ENCODE measurements around the gene ANKFY1.
"Not testable (repeated sequence)": the region's sequence is repeated elsewhere in the genome, so short reads cannot be mapped to it uniquely, and the experiment has no call there.

Gene ANKFY1

GRCh38 chr17:4159761-4160160 is 104.0 kb downstream of the ANKFY1 start:
- DNase-seq (ENCODE audit: low spot score) = no peak

GRCh38 chr17:4157618-4158333 is 106.0 kb downstream of the ANKFY1 start:
- no peak for DNase-seq (ENCODE audit: low spot score)

- DNase-seq (ENCODE audit: low spot score) = no peak
Observed at GRCh38 chr17:4156750-4157381, 106.9 kb downstream of the ANKFY1 start.

GRCh38 chr17:4155980-4156620 is 107.7 kb downstream of the ANKFY1 start:
- DNase-seq (ENCODE audit: low spot score) = no peak

GRCh38 chr17:4154201-4154600 is 109.6 kb downstream of the ANKFY1 start:
- no peak for DNase-seq (ENCODE audit: low spot score)

GRCh38 chr17:4152471-4152870 is 111.3 kb downstream of the ANKFY1 start:
- no peak for DNase-seq (ENCODE audit: low spot score)

GRCh38 chr17:4150096-4150495 is 113.7 kb downstream of the ANKFY1 start:
- no peak for DNase-seq (ENCODE audit: low spot score)

GRCh38 chr17:4148611-4149308 is 115.0 kb downstream of the ANKFY1 start:
- no peak for DNase-seq (ENCODE audit: low spot score)

GRCh38 chr17:4147751-4148310 is 115.9 kb downstream of the ANKFY1 start:
- DNase-seq (ENCODE audit: low spot score) = no peak

- DNase-seq (ENCODE audit: low spot score) = no peak
Observed at GRCh38 chr17:4146641-4147040, 117.1 kb downstream of the ANKFY1 start.

- DNase-seq (ENCODE audit: low spot score) = no peak
Observed at GRCh38 chr17:4144422-4144747, 119.4 kb downstream of the ANKFY1 start.

GRCh38 chr17:4143563-4144421 is 120.0 kb downstream of the ANKFY1 start:
- DNase-seq (ENCODE audit: low spot score) = peak; percentile 94

GRCh38 chr17:4142107-4142900 is 121.5 kb downstream of the ANKFY1 start:
- DNase-seq (ENCODE audit: low spot score) = peak; percentile 19

GRCh38 chr17:4140125-4140524 is 123.7 kb downstream of the ANKFY1 start:
- DNase-seq (ENCODE audit: low spot score) = no peak

- DNase-seq (ENCODE audit: low spot score) = not testable (repeated sequence)
Observed at GRCh38 chr17:4138906-4139526, 124.8 kb downstream of the ANKFY1 start.

- no peak for DNase-seq (ENCODE audit: low spot score)
Observed at GRCh38 chr17:4136373-4136772, 127.4 kb downstream of the ANKFY1 start.

- no peak for DNase-seq (ENCODE audit: low spot score)
Observed at GRCh38 chr17:4135489-4135888, 128.3 kb downstream of the ANKFY1 start.

- no peak for DNase-seq (ENCODE audit: low spot score)
Observed at GRCh38 chr17:4134721-4135120, 129.1 kb downstream of the ANKFY1 start.

- no peak for DNase-seq (ENCODE audit: low spot score)
Observed at GRCh38 chr17:4130715-4131114, 133.1 kb downstream of the ANKFY1 start.

GRCh38 chr17:4127555-4127954 is 136.2 kb downstream of the ANKFY1 start:
- DNase-seq (ENCODE audit: low spot score) = no peak
